HG03469 (cell line): ENCODE measurements around the gene RHOF.
"Not testable (repeated sequence)": the region's sequence is repeated elsewhere in the genome, so short reads cannot be mapped to it uniquely, and the experiment has no call there.

Source experiments
- ATAC-seq: cut with Tn5 transposase; IDR thresholded peaks from one replicate; pipeline ENCODE4 v1.9.1; 2021; ENCODE audit warnings: mild to moderate bottlenecking, moderate library complexity, moderate number of reproducible peaks; ENCODE audit not compliant: unreplicated experiment

Gene RHOF

GRCh38 chr12:121776190-121777098, 17.0 kb downstream of the RHOF start:
- no peak for ATAC-seq

GRCh38 chr12:121775501-121775900, 18.0 kb downstream of the RHOF start:
- no peak for ATAC-seq

GRCh38 chr12:121774968-121775474, 18.5 kb downstream of the RHOF start:
- no peak for ATAC-seq

DNA sequence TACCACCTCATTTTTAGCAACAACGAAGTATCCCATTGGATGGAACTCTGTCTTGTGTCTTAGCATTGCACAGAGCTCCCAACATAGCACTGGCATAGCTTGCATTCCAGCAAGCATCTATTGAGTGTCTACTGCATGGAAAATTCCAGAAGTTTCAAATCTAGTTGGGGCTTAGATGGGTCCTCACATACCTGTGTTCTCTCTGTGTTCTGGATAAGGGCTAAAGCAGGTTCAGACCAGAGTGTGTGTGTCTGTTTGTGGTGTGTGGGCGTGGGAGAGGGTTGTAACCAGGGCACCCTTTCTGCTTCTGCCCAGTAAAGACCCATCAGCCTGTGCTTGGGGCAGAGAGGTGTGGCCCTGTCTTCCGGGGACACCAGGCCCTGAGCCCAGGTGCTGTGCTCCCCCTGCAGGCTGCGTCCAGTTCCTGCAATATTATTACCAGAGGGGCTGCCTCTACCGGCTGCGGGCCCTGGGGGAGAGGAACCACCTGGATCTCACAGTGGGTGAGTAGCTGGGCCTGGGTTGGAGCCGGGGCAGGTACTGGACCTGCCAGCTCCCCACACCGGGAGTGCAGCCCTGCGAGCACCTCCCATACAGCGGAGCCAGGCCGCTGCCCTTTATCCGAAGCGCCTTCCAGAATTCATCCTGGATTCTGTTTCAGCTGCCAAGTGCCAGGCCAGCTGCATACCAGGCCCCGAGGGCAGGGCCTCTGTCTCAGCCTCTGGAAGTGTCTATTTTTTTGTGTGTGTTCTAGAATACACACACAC, 20.3 kb downstream of the RHOF start:
- ATAC-seq = peak; percentile 60

GRCh38 chr12:121770813-121771625, 22.5 kb downstream of the RHOF start:
- no peak for ATAC-seq

- ATAC-seq = no peak
Observed at GRCh38 chr12:121770388-121770787, 23.1 kb downstream of the RHOF start.

- ATAC-seq = no peak
Observed at GRCh38 chr12:121769831-121770301, 23.6 kb downstream of the RHOF start.

GRCh38 chr12:121769297-121769830, 24.1 kb downstream of the RHOF start:
- ATAC-seq = no peak

DNA sequence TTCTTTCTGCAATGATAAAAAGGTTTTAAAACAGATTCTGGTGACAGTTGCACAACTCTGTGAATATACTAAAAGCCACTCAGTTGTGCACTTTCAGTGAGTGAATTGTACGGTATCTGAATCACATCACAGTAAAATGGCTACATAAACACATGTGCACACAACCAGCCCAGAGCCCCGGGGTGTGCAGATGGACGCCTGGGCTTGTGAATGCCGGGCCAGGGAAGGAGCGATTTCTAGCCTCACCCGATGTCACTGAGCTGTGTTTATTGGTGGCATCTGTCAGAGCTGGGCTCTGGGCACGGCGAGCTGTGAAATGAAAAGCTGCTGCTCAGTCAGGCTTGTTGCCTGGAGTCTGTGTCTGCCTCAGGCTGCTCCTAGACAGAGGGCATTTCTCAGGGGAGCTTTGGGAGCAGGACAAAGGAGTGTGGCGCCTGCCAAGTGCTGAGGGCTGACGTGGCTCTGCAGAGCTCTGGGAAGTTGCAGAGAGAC, 25.9 kb downstream of the RHOF start:
- no peak for ATAC-seq

DNA sequence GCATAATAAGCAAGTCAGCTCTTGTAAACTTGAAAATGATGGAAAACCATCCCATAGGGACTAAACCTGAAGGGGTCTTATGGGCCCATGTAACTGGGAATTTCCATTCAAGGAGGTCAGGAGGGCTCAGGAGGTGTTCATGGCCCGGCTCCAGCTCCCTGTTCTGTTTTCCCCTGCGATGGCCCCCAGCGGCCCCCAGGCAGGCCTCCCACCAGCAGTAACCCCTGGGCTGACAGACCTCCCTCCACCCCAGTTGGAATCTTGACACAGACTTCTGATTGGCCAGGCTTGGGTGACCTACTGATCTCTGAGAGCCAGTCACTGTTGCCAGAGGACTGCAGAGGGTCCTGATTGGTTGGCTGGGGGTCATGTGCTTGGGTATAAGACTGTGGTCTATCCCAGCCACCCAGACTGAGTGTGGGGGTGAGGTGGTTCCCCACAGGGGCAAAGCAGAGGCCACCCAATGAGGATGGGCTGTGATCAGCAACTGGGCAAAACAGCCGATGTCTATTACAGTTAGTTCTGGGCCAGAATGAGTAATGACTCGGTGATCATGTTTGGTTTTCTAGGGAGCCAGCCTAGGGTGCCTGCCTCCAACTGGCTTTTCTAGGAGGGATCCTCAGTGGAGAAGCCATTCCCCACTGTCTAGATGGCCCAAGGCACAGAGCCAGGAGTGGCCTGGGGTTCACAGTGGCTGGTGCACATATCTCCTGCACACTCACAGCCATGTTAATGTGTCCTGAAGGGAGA, 27.0 kb downstream of the RHOF start:
- no peak for ATAC-seq

DNA sequence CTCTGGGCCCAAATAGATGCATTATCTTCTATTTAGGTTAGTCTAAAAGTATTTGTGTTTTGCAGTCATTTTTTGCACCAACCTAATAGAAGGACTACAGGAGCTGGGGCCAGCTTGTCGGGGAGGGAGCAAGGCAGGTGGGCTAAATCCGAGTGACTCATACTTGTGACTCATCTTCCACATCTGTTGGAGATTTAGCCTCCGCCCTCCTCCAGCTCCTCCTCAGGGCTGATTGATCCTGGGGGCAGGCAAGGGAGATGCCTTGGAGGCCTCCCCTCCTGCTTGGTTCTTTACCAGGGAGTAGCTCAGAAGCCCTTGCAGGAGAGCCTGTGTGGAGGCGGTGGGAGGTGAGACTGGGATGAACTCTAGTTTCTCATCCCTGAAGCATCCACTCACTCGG, 27.9 kb downstream of the RHOF start:
- no peak for ATAC-seq

GRCh38 chr12:121764808-121765207, 28.7 kb downstream of the RHOF start:
- ATAC-seq = no peak

- no peak for ATAC-seq
Observed at GRCh38 chr12:121762269-121762668, 31.2 kb downstream of the RHOF start.

DNA sequence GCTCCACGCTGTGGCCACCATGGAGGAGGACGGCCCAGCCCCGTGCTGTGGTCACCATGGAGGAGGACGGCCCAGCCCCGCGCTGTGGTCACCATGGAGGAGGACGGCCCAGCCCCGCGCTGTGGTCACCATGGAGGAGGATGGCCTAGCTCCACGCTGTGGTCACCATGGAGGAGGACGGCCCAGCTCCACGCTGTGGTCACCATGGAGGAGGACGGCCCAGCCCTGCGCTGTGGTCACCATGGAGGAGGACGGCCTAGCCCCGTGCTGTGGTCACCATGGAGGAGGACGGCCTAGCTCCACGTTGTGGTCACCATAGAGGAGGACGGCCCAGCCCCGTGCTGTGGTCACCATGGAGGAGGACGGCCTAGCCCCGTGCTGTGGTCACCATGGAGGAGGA, 35.0 kb downstream of the RHOF start:
- not testable (repeated sequence) for ATAC-seq

GRCh38 chr12:121755591-121755990, 37.9 kb downstream of the RHOF start:
- no peak for ATAC-seq

GRCh38 chr12:121754836-121755235, 38.7 kb downstream of the RHOF start:
- ATAC-seq = no peak

GRCh38 chr12:121753844-121754264, 39.6 kb downstream of the RHOF start:
- no peak for ATAC-seq

DNA sequence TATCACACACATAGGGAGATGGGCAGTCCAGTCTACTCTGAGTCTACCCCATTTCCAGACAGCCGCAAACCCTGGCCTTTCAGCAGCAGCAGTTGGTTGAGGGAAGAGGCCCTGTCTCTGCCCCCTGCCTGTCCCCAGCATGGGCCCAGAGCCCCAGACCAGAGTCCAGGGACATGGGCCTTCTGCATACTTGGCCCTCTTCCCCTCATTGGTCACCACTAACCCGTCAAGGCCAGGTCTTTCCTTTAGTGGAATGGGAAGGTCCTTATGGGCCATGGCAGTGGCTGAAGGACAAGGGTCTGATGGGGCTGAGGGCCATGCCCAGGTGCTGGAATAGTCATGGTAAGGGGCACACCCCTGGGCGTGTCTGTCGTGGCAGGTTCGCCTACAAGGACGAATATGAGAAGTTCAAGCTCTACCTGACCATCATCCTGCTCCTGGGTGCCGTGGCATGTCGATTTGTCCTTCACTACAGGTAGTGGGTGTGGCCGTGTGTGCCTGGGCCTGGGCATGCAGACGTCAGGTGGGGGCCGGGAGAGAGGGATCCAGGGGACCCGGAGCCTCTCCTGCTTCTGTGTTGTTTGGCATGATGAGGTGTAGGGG, 41.6 kb downstream of the RHOF start:
- ATAC-seq = no peak

GRCh38 chr12:121751034-121751433, 42.5 kb downstream of the RHOF start:
- ATAC-seq = no peak
